GM23248 (cell line): Measurements from ENCODE around the gene TEX30. TPM values are rescaled to one million over a fixed set of nuclear protein-coding genes. Genes with fewer than 3 reads are reported as not detected.
"Not testable (repeated sequence)": the region's sequence is repeated elsewhere in the genome, so short reads cannot be mapped to it uniquely, and the experiment has no call there.

Experiments used
- DNase-seq: peaks from one replicate; pipeline ENCODE4 v3.0.0-alpha.2; 2015
- H2AFZ ChIP-seq: fragments of 200-600 bp; sonication (generic); 2 replicates; pipeline ENCODE4 v1.6.1; 2016; ENCODE audit warnings: antibody characterized with exemption
- H3F3A ChIP-seq: fragments of 200-600 bp; sonication (generic); 2 replicates; pipeline ENCODE4 v1.6.1; 2016; ENCODE audit warnings: mild to moderate bottlenecking, antibody characterized with exemption, mixed run types; ENCODE audit not compliant: insufficient read depth
- H3K27ac ChIP-seq: fragments of 200-600 bp; sonication (generic); 2 replicates; pipeline ENCODE4 v1.5.1; 2016; ENCODE audit warnings: mild to moderate bottlenecking
- H3K27me3 ChIP-seq: fragments of 200-600 bp; sonication (generic); replicated peaks from 2 replicates; pipeline ENCODE4 v1.6.1; 2016; ENCODE audit warnings: mild to moderate bottlenecking; ENCODE audit not compliant: insufficient read depth
- H3K36me3 ChIP-seq: fragments of 200-600 bp; sonication (generic); 2 replicates; pipeline ENCODE4 v1.6.1; 2016; ENCODE audit warnings: low read depth, mild to moderate bottlenecking
- H3K4me1 ChIP-seq: fragments of 200-600 bp; sonication (generic); 2 replicates; pipeline ENCODE4 v1.6.1; 2016; ENCODE audit warnings: mild to moderate bottlenecking; ENCODE audit not compliant: insufficient read depth
- H3K4me2 ChIP-seq: fragments of 200-600 bp; sonication (generic); one replicate; pipeline ENCODE4 v1.6.1; 2016; ENCODE audit warnings: mild to moderate bottlenecking; ENCODE audit not compliant: unreplicated experiment
- H3K4me3 ChIP-seq: fragments of 200-600 bp; sonication (generic); 2 replicates; pipeline ENCODE4 v1.5.1; 2016; ENCODE audit warnings: mild to moderate bottlenecking
- H3K79me2 ChIP-seq: fragments of 200-600 bp; sonication (generic); 2 replicates; pipeline ENCODE4 v1.6.1; 2016; ENCODE audit warnings: mild to moderate bottlenecking; ENCODE audit not compliant: insufficient read depth
- H3K9ac ChIP-seq: fragments of 200-600 bp; sonication (generic); 2 replicates; pipeline ENCODE4 v1.6.1; 2016; ENCODE audit warnings: mild to moderate bottlenecking
- H3K9me2 ChIP-seq: fragments of 200-600 bp; sonication (generic); 2 replicates; pipeline ENCODE4 v1.6.1; 2016; ENCODE audit warnings: mixed run types, mild to moderate bottlenecking, moderate library complexity; ENCODE audit not compliant: insufficient read depth
- H3K9me3 ChIP-seq: fragments of 200-600 bp; sonication (generic); one replicate; pipeline ENCODE4 v1.6.1; 2017; ENCODE audit warnings: low read depth
- H4K20me1 ChIP-seq: fragments of 200-600 bp; sonication (generic); 2 replicates; pipeline ENCODE4 v1.6.0; 2016; ENCODE audit not compliant: insufficient read depth
- EZH2 ChIP-seq: fragments of 200-600 bp; sonication (generic); IDR thresholded peaks from 2 replicates; pipeline ENCODE4 v1.6.1; 2018; ENCODE audit warnings: antibody characterized with exemption, mild to moderate bottlenecking; ENCODE audit not compliant: insufficient read depth, poor library complexity, severe bottlenecking
- EZH2phosphoT487 ChIP-seq: fragments of 200-600 bp; sonication (generic); IDR thresholded peaks from 2 replicates; pipeline ENCODE4 v1.6.1; 2018; ENCODE audit warnings: antibody characterized with exemption, moderate library complexity, mild to moderate bottlenecking, low read depth; ENCODE audit not compliant: insufficient read depth
- WGBS, 2 experiments: methylation state at CpG; one replicate each; pipeline ENCODE4 v1.1.6; 2015 to 2017; ENCODE audit warnings: low lambda C conversion rate in 2 of 2, low coverage in 1 of 2; ENCODE audit errors: missing lambda C conversion rate in 2 of 2; 5-methylcytosine and 5-hydroxymethylcytosine counted together
- in situ Hi-C: fragments of 300-500 bp; cut with MboI; formaldehyde crosslinking; loops from 2 replicates; pipeline ENCODE4 v1.15.0; 2020
- polyA plus RNA-seq: library from polyadenylated mRNA; unstranded; fragments of >200 nt; fragmentation: Nextera tagmentation; extraction: Ambion mirVana; gene quantifications from 2 replicates; pipeline ENCODE4 v1.2.1, GENCODE V29; 2016
- total RNA-seq: library from RNA; depleted of rRNA; stranded (reverse); fragments of >200 nt; shearing (Covaris generic); gene quantifications from 2 replicates; pipeline ENCODE4 v1.2.3, GENCODE V29; 2014

Gene TEX30
- total and polyA plus RNA-seq, 2 experiments from 2014 or later = 21.1 to 37.6 TPM

DNA sequence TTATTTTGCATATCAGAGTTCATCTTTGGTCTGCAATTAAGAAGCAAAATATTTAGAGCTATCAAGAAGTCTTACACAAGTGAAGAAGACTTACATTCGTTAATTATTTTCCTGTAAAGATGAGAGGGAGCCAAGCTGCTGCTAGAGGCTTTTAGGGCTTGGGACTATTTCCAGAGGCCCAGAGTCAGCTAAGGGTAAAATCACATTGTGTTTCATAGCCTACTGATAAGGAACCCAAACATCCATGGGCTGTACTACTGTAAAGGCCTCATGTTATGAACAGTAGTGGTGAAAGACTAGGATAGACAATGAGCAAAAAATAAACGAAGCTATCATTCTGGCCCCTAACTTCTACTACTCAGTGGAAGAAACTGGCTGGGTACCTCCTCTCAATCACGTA lies 10.9 kb upstream of the TEX30 start:
- 87 to 90% methylated on average over 3 of the region's 3 CpGs for WGBS, 2 experiments

DNA sequence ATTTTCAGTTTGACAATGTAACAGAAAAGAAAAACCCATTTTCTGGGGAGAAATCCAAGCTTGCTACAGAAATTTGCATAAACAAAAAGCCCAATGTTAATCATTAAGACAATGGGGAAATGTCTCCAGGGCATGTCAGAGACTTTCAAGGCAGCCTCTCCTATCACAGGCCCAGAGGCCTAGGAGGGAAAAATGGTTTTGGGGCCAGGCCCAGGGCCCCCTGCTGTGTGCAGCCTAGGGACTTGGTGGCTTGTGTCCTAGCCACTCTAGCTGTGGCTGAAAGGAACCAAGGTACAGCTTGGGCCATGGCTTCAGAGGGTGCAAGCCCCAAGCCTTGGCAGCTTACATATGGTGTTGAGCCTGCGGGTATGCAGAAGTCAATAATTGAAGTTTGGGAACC lies 8.0 kb upstream of the TEX30 start:
- Histone ChIP-seq H3K9me3 (no peaks in the 10 kb centered on the region), H3K27ac (no peak overlapping the region), H3K36me3 (0 out of 2 replicates have a peak, but pooled peaks cover 3% of the 10 kb centered on the region), H3K9ac (no peak overlapping the region), H2AFZ (no peak overlapping the region), H3K27me3 (no peaks in the 10 kb centered on the region), H4K20me1 (no peaks in the 10 kb centered on the region), H3K4me2 (no peak overlapping the region), H3K4me3 (no peak overlapping the region), H3K79me2 (no peaks in the 10 kb centered on the region), H3K4me1 (no peaks in the 10 kb centered on the region), H3K9me2 (no peaks in the 10 kb centered on the region), H3F3A (no peaks in the 10 kb centered on the region)
- no peak for DNase-seq
- in situ Hi-C loops = no loop called here
- TF ChIP-seq EZH2 (no peak), EZH2phosphoT487 (no peak)
- 100% methylated on average over 1 of the region's 1 CpG for WGBS, 2 experiments

More for the DNA sequence above, 10.9 kb upstream of the TEX30 start:
- Histone ChIP-seq H3K36me3 (peaks cover 14% of the 10 kb centered on the region; the same call in 1 of the 2 replicates), H3K9me3 (no peaks in the 10 kb centered on the region), H3K9me2 (no peaks in the 10 kb centered on the region), H3K27me3 (no peaks in the 10 kb centered on the region), H3K4me2 (no peak overlapping the region), H3K9ac (no peak overlapping the region), H3K79me2 (no peaks in the 10 kb centered on the region), H3F3A (no peaks in the 10 kb centered on the region), H3K27ac (no peak overlapping the region), H3K4me3 (no peak overlapping the region), H3K4me1 (no peaks in the 10 kb centered on the region), H4K20me1 (no peaks in the 10 kb centered on the region), H2AFZ (no peak overlapping the region)
- in situ Hi-C loops = no loop called here
- TF ChIP-seq EZH2 (no peak), EZH2phosphoT487 (no peak)
- no peak for DNase-seq

GRCh38 chr13:102780656-102781055 lies 7.1 kb upstream of the TEX30 start:
- H3K27ac ChIP-seq, DNase-seq, H3F3A ChIP-seq, H4K20me1 ChIP-seq, H3K9me3 ChIP-seq, H2AFZ ChIP-seq, H3K9me2 ChIP-seq, H3K9ac ChIP-seq, H3K4me2 ChIP-seq, H3K79me2 ChIP-seq, in situ Hi-C loops, H3K4me3 ChIP-seq, H3K4me1 ChIP-seq, H3K36me3 ChIP-seq, H3K27me3 ChIP-seq: not testable (repeated sequence)
- 52 to 67% methylated on average over 4 of the region's 4 CpGs for WGBS, 2 experiments

DNA sequence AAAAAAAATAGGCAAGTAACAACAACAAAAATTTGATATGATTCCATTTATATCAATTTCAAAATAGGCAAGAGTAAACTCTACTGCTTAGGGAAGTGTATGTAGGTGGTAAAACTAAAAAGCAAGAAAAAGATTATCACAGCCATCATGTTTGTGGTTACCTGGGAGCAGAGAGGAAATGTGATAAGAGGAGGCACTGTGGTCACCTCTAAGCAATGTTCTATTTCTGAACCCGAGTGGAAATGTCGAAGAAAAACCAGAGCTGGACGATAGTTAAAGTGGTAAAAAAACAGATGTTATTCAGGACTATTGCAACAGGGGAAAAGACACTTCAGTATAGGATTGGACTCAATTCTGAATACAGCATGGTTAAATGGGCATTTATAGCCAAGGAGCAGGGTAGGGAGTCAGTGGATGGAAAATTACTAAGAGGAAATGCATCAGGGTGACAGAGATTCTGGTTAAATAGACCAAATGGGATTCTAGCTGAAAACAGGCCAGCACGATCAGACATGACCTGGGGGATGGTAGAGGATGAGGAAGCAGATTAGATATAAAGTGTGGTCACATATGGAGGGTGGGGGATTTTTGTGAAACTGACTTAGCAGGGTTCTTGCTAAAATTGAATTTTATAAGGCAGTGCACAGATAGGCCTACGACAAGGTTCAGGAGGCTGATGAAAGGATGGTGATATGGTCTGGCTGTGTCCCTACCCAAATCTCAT lies 6.0 kb upstream of the TEX30 start:
- in situ Hi-C loops = no loop called here
- Histone ChIP-seq H3K9me2 (no peaks in the 10 kb centered on the region), H3K9ac (no peak overlapping the region), H3F3A (0 out of 2 replicates have a peak, but pooled peaks cover 3% of the 10 kb centered on the region), H3K9me3 (no peaks in the 10 kb centered on the region), H2AFZ (no peak overlapping the region), H3K36me3 (no peaks in the 10 kb centered on the region), H3K27ac (no peak overlapping the region), H3K4me1 (no peaks in the 10 kb centered on the region), H3K4me3 (no peak overlapping the region), H3K27me3 (no peaks in the 10 kb centered on the region), H3K79me2 (no peaks in the 10 kb centered on the region), H3K4me2 (no peak overlapping the region), H4K20me1 (no peaks in the 10 kb centered on the region)
- 75 to 84% methylated on average over 5 of the region's 5 CpGs for WGBS, 2 experiments
- no peak for DNase-seq
- no peak for TF ChIP-seq EZH2
- TF ChIP-seq EZH2phosphoT487 = no peak

DNA sequence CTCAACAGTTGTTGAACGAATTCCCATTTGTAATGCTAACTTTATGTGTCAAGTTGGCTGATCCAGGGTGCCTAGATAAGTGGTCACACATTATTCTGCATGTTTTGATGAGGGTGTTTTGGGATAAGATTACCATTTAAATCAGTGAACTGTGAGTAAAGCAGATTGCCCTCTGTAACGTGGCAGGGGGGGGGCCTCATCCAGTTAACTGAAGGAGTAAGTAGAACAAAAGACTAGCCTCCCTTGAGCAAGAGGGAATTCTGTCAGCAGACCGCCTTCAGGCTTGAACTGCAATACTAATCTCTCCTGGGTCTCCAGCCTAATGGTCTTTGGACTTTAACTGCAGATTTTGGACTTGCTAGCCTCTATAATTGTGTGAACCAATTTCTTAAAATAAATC lies 4.2 kb upstream of the TEX30 start:
- H3K79me2 ChIP-seq = peaks cover under 1% of the 10 kb centered on the region
- 80 to 81% methylated on average over 3 of the region's 3 CpGs for WGBS, 2 experiments

More for the DNA sequence above, 4.2 kb upstream of the TEX30 start:
- H3K4me3 ChIP-seq = no peak overlapping the region
- H3K27me3 ChIP-seq = no peaks in the 10 kb centered on the region
- no peaks in the 10 kb centered on the region for H3K4me1 ChIP-seq
- H3K9me2 ChIP-seq = no peaks in the 10 kb centered on the region
- no peak overlapping the region for H3K9ac ChIP-seq
- H3K4me2 ChIP-seq = no peak overlapping the region
- in situ Hi-C loops = no loop called here
- no peaks in the 10 kb centered on the region for H4K20me1 ChIP-seq
- H3K27ac ChIP-seq = no peak overlapping the region
- no peak overlapping the region for H2AFZ ChIP-seq
- H3K9me3 ChIP-seq = no peaks in the 10 kb centered on the region
- TF ChIP-seq EZH2 = no peak
- TF ChIP-seq EZH2phosphoT487 = no peak
- no peaks in the 10 kb centered on the region for H3K36me3 ChIP-seq
- H3F3A ChIP-seq = 0 out of 2 replicates have a peak, but pooled peaks cover 3% of the 10 kb centered on the region
- DNase-seq = no peak
